ENCODE results near the gene LENG8. TPM values are rescaled to one million over a fixed set of nuclear protein-coding genes. Genes with fewer than 3 reads are reported as not detected.

LENG8 gene
- total and polyA plus RNA-seq, 2 of the 8 experiments (the other 6 are each of a cell fraction or from before 2014, with no cell fraction given) = 62.2 to 108 TPM

GRCh38 chr19:54489766-54490165 lies 40.8 kb downstream of the LENG8 start:
- no peak overlapping the region for H3K56ac ChIP-seq (replicated peaks; ENCODE audit: insufficient read length, low read depth, low read length)
- H3K23ac ChIP-seq (ENCODE audit: insufficient read length) = no peak overlapping the region
- no peak overlapping the region for H3K18ac ChIP-seq (ENCODE audit: extremely low read depth, low read length)
- no peak overlapping the region for H2BK15ac ChIP-seq (ENCODE audit: low read length)
- H3K79me1 ChIP-seq (ENCODE audit: low read depth, low read length) = no peaks in the 10 kb centered on the region
- H3K4me2 ChIP-seq (ENCODE audit: insufficient read depth in 1 of 2, low read depth in 2 of 2, low read length in 2 of 2) = no peak overlapping the region
- H2BK12ac ChIP-seq (ENCODE audit: low read depth, low read length) = no peak overlapping the region
- H3K27ac ChIP-seq (ENCODE audit: low read depth, low read length) = no peak overlapping the region
- no peak overlapping the region for H2BK20ac ChIP-seq (ENCODE audit: low read length)
- no peaks in the 10 kb centered on the region for H4K20me1 ChIP-seq (replicated peaks in 1 of 2; ENCODE audit: control insufficient read depth in 1 of 2, insufficient read depth in 2 of 2, low read length in 2 of 2)
- no peak overlapping the region for H4K91ac ChIP-seq (replicated peaks; ENCODE audit: insufficient read length, low read length)
- no peak overlapping the region for H2AFZ ChIP-seq (ENCODE audit: low read length)
- FAIRE-seq (no peak), DNase-seq (ENCODE audit: low read depth in 1 of 2, low spot score in 2 of 2) (no peak)
- H3K9me3 ChIP-seq (ENCODE audit: insufficient read depth in 2 of 2, low read depth in 1 of 2, low read length in 1 of 2) = peaks cover 28 to 69% of the 10 kb centered on the region in 2 experiments
- H3K79me2 ChIP-seq (ENCODE audit: control insufficient read depth in 1 of 2, insufficient read depth in 2 of 2, low read length in 2 of 2) = no peaks in the 10 kb centered on the region
- H3K27me3 ChIP-seq (replicated peaks in 1 of 4; ENCODE audit: control insufficient read depth in 3 of 4, extremely low read depth in 1 of 4, insufficient read depth in 3 of 4, low read length in 3 of 4) = no peaks in the 10 kb centered on the region
- no peak overlapping the region for H3K14ac ChIP-seq (ENCODE audit: insufficient read length)
- H3K9ac ChIP-seq (replicated peaks in 1 of 4; ENCODE audit: extremely low read depth in 1 of 4, low read depth in 3 of 4, low read length in 3 of 4) = no peak overlapping the region
- WGBS, 2 experiments (ENCODE audit: extremely low coverage in 1 of 2, insufficient coverage in 1 of 2, insufficient read length in 1 of 2, insufficient replicate concordance in 2 of 2, low coverage in 1 of 2, low lambda C conversion rate in 2 of 2, missing lambda C conversion rate in 1 of 2) = 85% methylated on average over 9 of the region's 9 CpGs; no CpG with 5 or more reads in 1 of the 2 experiments
- H3K23me2 ChIP-seq (ENCODE audit: low read depth, low read length) = no peaks in the 10 kb centered on the region
- no peak overlapping the region for H3K4me3 ChIP-seq (ENCODE audit: extremely low read depth in 1 of 4, insufficient read depth in 2 of 4, low read depth in 3 of 4, low read length in 4 of 4)
- CTCF ChIA-PET (ENCODE audit: partially characterized antibody) = interaction anchor here (0.6 kb wide), 1 partner anchor 10 kb away, joined by 3 read pairs; no protein-coding TSS in a partner anchor
- H3K36me3 ChIP-seq (ENCODE audit: control insufficient read depth in 2 of 4, insufficient read depth in 4 of 4, low read length in 3 of 4) = no peaks in the 10 kb centered on the region
- H2AK5ac ChIP-seq (ENCODE audit: low read depth, low read length) = no peak overlapping the region
- no peak overlapping the region for H2BK120ac ChIP-seq (replicated peaks; ENCODE audit: low read depth, low read length)
- POLR2A ChIA-PET (ENCODE audit: partially characterized antibody) = no interaction called here
- no peak overlapping the region for H2BK5ac ChIP-seq (ENCODE audit: low read depth, low read length)
- H3K4me1 ChIP-seq (replicated peaks in 1 of 4; ENCODE audit: control insufficient read depth in 3 of 4, insufficient read depth in 4 of 4, low read length in 3 of 4) = no peaks in the 10 kb centered on the region
- H3K4ac ChIP-seq (replicated peaks; ENCODE audit: insufficient read length, low read depth, low read length) = no peak overlapping the region
- no peak overlapping the region for H4K8ac ChIP-seq (ENCODE audit: extremely low read depth, insufficient read depth, low read length)
- H4K5ac ChIP-seq (ENCODE audit: insufficient read length, low read depth, low read length) = no peak overlapping the region
- TF ChIP-seq KDM5A (IDR thresholded peaks at IDR 0.05; ENCODE audit: low read length) = no peak
- no peak for TF ChIP-seq BRCA1 (IDR thresholded peaks at IDR 0.05; ENCODE audit: low read depth, low read length)
- no peak for TF ChIP-seq CHD1 (IDR thresholded peaks at IDR 0.05; ENCODE audit: low read depth, low read length)
- TF ChIP-seq SIN3A (conservative IDR thresholded peaks at IDR 0.05 in 1 of 2, IDR thresholded peaks at IDR 0.05 in 1 of 2; ENCODE audit: low read depth in 1 of 2, low read length in 2 of 2) = no peak
- no peak for TF ChIP-seq SP2 (IDR thresholded peaks at IDR 0.05; ENCODE audit: low read length)
- TF ChIP-seq GABPA (IDR thresholded peaks at IDR 0.05; ENCODE audit: borderline replicate concordance, insufficient read depth, low read length) = no peak
- TF ChIP-seq CTCF (IDR thresholded peaks at IDR 0.05; ENCODE audit: control extremely low read depth in 1 of 3, insufficient read depth in 1 of 3, low read depth in 1 of 3, low read length in 3 of 3) = no peak
- no peak for TF ChIP-seq EZH2 (IDR thresholded peaks at IDR 0.05; ENCODE audit: low read depth, low read length, severe bottlenecking)
- TF ChIP-seq CHD2 (IDR thresholded peaks at IDR 0.05; ENCODE audit: low read length) = no peak
- TF ChIP-seq SP4 (IDR thresholded peaks at IDR 0.05; ENCODE audit: low read length) = no peak
- TF ChIP-seq TAF1 (IDR thresholded peaks at IDR 0.05; ENCODE audit: low read depth, low read length) = no peak
- TF ChIP-seq CBX5 (IDR thresholded peaks at IDR 0.05; ENCODE audit: low read depth, low read length) = no peak
- no peak for TF ChIP-seq CREB1 (IDR thresholded peaks at IDR 0.05)

All from H1 (cell line).